ENCODE measurements around the gene GRIK3. TPM values are rescaled to one million over a fixed set of nuclear protein-coding genes. Genes with fewer than 3 reads are reported as not detected.

Gene GRIK3
- total and polyA plus RNA-seq, 2 of the 8 experiments (the other 6 are each of a cell fraction or from before 2014, with no cell fraction given) = 2.1 to 3.4 TPM

DNA sequence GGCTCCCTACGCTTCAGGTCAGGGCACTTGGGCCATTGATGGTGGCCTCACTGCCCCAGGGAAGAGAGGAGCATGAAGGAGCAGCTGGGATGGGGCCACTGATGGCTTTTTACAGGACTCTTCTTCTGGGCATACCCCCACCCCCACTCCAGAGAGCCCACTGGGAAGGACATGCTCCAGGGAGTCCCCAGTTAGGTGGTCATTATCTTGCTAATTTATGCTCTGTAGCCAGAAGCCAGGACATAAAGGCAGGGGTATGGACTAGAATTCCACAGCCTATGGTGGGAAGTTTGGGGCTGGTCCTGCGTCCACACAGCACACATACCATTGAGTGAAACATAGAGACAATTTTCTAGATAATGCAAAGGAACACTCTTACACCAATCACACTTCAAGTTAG lies 8.8 kb upstream of the GRIK3 start (continued):
- TF ChIP-seq, protein P1, sequence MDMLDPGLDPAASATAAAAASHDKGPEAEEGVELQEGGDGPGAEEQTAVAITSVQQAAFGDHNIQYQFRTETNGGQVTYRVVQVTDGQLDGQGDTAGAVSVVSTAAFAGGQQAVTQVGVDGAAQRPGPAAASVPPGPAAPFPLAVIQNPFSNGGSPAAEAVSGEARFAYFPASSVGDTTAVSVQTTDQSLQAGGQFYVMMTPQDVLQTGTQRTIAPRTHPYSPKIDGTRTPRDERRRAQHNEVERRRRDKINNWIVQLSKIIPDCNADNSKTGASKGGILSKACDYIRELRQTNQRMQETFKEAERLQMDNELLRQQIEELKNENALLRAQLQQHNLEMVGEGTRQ (IDR thresholded peaks at IDR 0.05; ENCODE audit: low read length) = no peak
- TF ChIP-seq RNF2 (IDR thresholded peaks at IDR 0.05; ENCODE audit: borderline replicate concordance, low read depth, low read length, missing control alignments, poor library complexity, severe bottlenecking) (no peak), POU5F1 (IDR thresholded peaks at IDR 0.05; ENCODE audit: low read depth, low read length) (no peak), EP300 (IDR thresholded peaks at IDR 0.05; ENCODE audit: borderline replicate concordance in 1 of 2, low read depth in 2 of 2, low read length in 2 of 2) (no peak), SAP30 (IDR thresholded peaks at IDR 0.05; ENCODE audit: insufficient read depth, insufficient replicate concordance, low read length) (no peak), MAFK (IDR thresholded peaks at IDR 0.05; ENCODE audit: low read depth, low read length) (no peak)
- TF ChIP-seq, protein P2, sequence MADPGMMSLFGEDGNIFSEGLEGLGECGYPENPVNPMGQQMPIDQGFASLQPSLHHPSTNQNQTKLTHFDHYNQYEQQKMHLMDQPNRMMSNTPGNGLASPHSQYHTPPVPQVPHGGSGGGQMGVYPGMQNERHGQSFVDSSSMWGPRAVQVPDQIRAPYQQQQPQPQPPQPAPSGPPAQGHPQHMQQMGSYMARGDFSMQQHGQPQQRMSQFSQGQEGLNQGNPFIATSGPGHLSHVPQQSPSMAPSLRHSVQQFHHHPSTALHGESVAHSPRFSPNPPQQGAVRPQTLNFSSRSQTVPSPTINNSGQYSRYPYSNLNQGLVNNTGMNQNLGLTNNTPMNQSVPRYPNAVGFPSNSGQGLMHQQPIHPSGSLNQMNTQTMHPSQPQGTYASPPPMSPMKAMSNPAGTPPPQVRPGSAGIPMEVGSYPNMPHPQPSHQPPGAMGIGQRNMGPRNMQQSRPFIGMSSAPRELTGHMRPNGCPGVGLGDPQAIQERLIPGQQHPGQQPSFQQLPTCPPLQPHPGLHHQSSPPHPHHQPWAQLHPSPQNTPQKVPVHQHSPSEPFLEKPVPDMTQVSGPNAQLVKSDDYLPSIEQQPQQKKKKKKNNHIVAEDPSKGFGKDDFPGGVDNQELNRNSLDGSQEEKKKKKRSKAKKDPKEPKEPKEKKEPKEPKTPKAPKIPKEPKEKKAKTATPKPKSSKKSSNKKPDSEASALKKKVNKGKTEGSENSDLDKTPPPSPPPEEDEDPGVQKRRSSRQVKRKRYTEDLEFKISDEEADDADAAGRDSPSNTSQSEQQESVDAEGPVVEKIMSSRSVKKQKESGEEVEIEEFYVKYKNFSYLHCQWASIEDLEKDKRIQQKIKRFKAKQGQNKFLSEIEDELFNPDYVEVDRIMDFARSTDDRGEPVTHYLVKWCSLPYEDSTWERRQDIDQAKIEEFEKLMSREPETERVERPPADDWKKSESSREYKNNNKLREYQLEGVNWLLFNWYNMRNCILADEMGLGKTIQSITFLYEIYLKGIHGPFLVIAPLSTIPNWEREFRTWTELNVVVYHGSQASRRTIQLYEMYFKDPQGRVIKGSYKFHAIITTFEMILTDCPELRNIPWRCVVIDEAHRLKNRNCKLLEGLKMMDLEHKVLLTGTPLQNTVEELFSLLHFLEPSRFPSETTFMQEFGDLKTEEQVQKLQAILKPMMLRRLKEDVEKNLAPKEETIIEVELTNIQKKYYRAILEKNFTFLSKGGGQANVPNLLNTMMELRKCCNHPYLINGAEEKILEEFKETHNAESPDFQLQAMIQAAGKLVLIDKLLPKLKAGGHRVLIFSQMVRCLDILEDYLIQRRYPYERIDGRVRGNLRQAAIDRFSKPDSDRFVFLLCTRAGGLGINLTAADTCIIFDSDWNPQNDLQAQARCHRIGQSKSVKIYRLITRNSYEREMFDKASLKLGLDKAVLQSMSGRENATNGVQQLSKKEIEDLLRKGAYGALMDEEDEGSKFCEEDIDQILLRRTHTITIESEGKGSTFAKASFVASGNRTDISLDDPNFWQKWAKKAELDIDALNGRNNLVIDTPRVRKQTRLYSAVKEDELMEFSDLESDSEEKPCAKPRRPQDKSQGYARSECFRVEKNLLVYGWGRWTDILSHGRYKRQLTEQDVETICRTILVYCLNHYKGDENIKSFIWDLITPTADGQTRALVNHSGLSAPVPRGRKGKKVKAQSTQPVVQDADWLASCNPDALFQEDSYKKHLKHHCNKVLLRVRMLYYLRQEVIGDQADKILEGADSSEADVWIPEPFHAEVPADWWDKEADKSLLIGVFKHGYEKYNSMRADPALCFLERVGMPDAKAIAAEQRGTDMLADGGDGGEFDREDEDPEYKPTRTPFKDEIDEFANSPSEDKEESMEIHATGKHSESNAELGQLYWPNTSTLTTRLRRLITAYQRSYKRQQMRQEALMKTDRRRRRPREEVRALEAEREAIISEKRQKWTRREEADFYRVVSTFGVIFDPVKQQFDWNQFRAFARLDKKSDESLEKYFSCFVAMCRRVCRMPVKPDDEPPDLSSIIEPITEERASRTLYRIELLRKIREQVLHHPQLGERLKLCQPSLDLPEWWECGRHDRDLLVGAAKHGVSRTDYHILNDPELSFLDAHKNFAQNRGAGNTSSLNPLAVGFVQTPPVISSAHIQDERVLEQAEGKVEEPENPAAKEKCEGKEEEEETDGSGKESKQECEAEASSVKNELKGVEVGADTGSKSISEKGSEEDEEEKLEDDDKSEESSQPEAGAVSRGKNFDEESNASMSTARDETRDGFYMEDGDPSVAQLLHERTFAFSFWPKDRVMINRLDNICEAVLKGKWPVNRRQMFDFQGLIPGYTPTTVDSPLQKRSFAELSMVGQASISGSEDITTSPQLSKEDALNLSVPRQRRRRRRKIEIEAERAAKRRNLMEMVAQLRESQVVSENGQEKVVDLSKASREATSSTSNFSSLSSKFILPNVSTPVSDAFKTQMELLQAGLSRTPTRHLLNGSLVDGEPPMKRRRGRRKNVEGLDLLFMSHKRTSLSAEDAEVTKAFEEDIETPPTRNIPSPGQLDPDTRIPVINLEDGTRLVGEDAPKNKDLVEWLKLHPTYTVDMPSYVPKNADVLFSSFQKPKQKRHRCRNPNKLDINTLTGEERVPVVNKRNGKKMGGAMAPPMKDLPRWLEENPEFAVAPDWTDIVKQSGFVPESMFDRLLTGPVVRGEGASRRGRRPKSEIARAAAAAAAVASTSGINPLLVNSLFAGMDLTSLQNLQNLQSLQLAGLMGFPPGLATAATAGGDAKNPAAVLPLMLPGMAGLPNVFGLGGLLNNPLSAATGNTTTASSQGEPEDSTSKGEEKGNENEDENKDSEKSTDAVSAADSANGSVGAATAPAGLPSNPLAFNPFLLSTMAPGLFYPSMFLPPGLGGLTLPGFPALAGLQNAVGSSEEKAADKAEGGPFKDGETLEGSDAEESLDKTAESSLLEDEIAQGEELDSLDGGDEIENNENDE (IDR thresholded peaks at IDR 0.05; ENCODE audit: insufficient replicate concordance, low read length) = no peak
